Measurements from ENCODE around the gene CPED1.
A peak's percentile ranks its signal among the peaks of the same experiment; 100 is the strongest.

The CPED1 gene

DNA sequence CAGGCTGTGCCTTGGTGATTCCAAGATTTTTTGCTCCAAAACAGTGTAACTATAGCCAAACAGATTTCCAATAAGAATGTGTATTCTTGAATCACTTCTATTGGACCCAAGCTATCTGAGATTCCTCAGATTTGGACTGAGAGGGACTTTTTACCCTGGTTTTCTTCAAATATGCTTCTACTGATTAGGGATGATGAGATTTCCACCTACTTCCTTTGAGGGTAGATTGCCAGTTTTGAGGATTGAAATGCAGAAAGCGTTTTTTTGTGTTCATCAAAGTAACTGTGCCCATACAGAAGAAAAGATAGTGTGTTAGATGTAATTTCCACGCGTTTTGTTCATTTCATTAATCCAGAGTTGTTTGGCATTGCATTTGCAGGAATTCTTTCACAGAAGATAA lies 144.9 kb downstream of the CPED1 start:
- ATAC-seq (ENCODE audit: low read depth) (no peak), DNase-seq (ENCODE audit: low spot score) (no peak)
- no peaks in the 10 kb centered on the region for H3K27me3 ChIP-seq (ENCODE audit: insufficient read depth, poor library complexity, severe bottlenecking)
- peaks cover 5% of the 10 kb centered on the region for H3K4me1 ChIP-seq (ENCODE audit: insufficient read depth, poor library complexity, severe bottlenecking)
- H3K27ac ChIP-seq (ENCODE audit: poor library complexity, severe bottlenecking) = no peak overlapping the region
- no peak overlapping the region for H3K4me3 ChIP-seq (ENCODE audit: severe bottlenecking)
- no peaks in the 10 kb centered on the region for H3K9me3 ChIP-seq (ENCODE audit: severe bottlenecking)
- H3K36me3 ChIP-seq (ENCODE audit: low read depth) = no peaks in the 10 kb centered on the region
- TF ChIP-seq, protein P1, sequence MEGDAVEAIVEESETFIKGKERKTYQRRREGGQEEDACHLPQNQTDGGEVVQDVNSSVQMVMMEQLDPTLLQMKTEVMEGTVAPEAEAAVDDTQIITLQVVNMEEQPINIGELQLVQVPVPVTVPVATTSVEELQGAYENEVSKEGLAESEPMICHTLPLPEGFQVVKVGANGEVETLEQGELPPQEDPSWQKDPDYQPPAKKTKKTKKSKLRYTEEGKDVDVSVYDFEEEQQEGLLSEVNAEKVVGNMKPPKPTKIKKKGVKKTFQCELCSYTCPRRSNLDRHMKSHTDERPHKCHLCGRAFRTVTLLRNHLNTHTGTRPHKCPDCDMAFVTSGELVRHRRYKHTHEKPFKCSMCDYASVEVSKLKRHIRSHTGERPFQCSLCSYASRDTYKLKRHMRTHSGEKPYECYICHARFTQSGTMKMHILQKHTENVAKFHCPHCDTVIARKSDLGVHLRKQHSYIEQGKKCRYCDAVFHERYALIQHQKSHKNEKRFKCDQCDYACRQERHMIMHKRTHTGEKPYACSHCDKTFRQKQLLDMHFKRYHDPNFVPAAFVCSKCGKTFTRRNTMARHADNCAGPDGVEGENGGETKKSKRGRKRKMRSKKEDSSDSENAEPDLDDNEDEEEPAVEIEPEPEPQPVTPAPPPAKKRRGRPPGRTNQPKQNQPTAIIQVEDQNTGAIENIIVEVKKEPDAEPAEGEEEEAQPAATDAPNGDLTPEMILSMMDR (IDR thresholded peaks at IDR 0.05; ENCODE audit: poor library complexity, severe bottlenecking) = no peak

DNA sequence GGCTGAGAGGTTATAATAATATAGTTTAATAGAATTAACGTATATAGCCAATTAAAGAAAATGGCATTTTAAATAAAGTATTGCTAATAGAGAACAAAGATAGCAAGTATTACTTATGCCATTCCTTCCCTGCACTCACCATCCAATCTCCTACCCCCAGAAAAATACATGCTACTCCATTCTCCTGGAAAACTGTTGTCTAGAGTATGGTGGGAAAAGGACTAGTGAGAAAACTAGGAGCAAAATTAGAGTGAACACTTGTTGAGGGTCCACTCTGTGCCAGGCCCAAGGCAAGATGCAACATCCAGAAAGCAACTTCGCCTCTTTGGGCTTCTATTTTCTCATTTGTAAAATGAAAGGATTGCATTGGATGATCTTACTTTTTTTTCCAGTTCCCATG lies 149.1 kb downstream of the CPED1 start:
- H3K4me1 ChIP-seq (ENCODE audit: insufficient read depth, poor library complexity, severe bottlenecking) = peaks cover 10% of the 10 kb centered on the region
- no peaks in the 10 kb centered on the region for H3K36me3 ChIP-seq (ENCODE audit: low read depth)
- H3K4me3 ChIP-seq (ENCODE audit: severe bottlenecking) = no peak overlapping the region
- no peaks in the 10 kb centered on the region for H3K9me3 ChIP-seq (ENCODE audit: severe bottlenecking)
- TF ChIP-seq, protein P1 (IDR thresholded peaks at IDR 0.05; ENCODE audit: poor library complexity, severe bottlenecking) = no peak
- H3K27me3 ChIP-seq (ENCODE audit: insufficient read depth, poor library complexity, severe bottlenecking) = no peaks in the 10 kb centered on the region
- DNase-seq (ENCODE audit: low spot score) (no peak), ATAC-seq (ENCODE audit: low read depth) (no peak)
- H3K27ac ChIP-seq (ENCODE audit: poor library complexity, severe bottlenecking) = no peak overlapping the region

DNA sequence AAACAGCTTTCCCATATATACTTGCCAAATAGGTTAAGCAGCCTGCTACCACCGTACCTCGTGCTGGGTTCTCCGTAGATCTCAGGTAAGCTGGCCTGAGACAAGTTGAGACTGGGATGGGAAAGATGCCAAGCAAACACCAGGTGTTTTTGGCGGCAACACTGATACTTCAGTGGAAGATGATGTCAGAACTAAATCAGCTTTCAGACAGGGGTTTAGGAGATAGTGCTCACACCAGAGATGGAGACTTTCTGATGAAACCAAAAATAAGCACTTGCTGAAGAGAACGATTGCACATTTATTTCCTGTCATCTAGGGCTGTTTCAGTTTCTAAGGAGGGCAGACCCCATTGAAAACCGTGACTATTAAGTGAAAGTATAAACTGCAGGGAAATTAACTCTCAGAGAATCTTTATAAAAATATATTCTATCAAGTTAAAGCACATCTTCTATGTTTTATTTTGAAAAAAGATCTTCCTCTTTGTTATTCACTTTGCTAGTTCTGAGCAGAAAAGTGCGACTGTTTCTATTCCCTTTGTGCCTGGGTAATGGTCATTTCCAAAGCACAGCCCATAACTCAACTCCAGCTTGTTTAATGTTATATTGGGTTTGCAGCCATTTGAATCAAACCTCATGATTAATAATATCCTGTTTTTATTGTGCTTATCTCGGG lies 149.9 kb downstream of the CPED1 start:
- peak; percentile 80 for ATAC-seq (ENCODE audit: low read depth)
- Histone ChIP-seq H3K4me1 (ENCODE audit: insufficient read depth, poor library complexity, severe bottlenecking) (peaks cover 10% of the 10 kb centered on the region), H3K9me3 (ENCODE audit: severe bottlenecking) (no peaks in the 10 kb centered on the region), H3K4me3 (ENCODE audit: severe bottlenecking) (no peak overlapping the region), H3K36me3 (ENCODE audit: low read depth) (no peaks in the 10 kb centered on the region), H3K27ac (ENCODE audit: poor library complexity, severe bottlenecking) (no peak overlapping the region), H3K27me3 (ENCODE audit: insufficient read depth, poor library complexity, severe bottlenecking) (no peaks in the 10 kb centered on the region)
- no peak for DNase-seq (ENCODE audit: low spot score)
- TF ChIP-seq, protein P1 (IDR thresholded peaks at IDR 0.05; ENCODE audit: poor library complexity, severe bottlenecking) = no peak

DNA sequence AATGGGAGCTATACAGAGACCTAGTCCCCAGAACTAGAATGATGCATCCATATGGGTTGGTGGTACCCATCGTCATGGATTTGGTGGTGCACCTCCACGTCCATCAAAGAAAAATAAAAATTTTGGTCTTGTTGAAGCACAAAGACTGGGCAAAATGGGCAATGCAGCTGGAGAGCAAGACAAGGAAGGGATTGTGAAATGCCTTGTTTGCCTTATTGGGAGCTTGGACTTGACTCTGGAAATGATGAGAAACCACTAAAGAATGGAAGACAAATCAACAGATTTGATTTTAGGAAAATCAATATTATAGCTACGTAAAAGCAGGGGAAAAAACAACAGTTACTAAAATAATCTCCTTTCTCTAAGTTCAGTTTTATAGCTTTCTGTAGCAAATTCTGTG lies 150.9 kb downstream of the CPED1 start:
- Histone ChIP-seq H3K4me3 (ENCODE audit: severe bottlenecking) (no peak overlapping the region), H3K9me3 (ENCODE audit: severe bottlenecking) (no peaks in the 10 kb centered on the region), H3K36me3 (ENCODE audit: low read depth) (no peaks in the 10 kb centered on the region), H3K27ac (ENCODE audit: poor library complexity, severe bottlenecking) (no peak overlapping the region), H3K4me1 (ENCODE audit: insufficient read depth, poor library complexity, severe bottlenecking) (peaks cover 10% of the 10 kb centered on the region), H3K27me3 (ENCODE audit: insufficient read depth, poor library complexity, severe bottlenecking) (no peaks in the 10 kb centered on the region)
- DNase-seq (ENCODE audit: low spot score) (no peak), ATAC-seq (ENCODE audit: low read depth) (no peak)
- TF ChIP-seq, protein P1 (IDR thresholded peaks at IDR 0.05; ENCODE audit: poor library complexity, severe bottlenecking) = no peak

DNA sequence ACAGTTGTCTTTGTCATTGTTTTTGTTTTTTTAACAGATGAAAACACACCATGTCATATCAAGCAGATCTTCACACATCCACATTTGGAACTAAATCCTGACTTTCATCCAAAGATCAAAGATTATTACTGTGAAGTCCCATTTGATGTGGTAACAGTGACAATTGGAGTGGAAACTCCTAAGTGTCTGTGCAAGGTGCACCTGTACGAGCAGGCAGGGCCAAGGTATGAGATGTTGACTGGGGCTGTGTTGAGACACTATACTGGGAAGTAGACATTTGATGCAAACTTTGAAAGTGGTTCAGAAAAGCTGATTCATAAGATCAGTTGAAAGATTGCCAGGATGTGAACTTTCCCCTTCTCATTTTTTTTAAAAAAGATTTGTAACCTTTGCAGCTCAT lies 152.3 kb downstream of the CPED1 start:
- DNase-seq (ENCODE audit: low spot score) = no peak
- no peak for ATAC-seq (ENCODE audit: low read depth)

More for the DNA sequence above, 152.3 kb downstream of the CPED1 start:
- Histone ChIP-seq H3K9me3 (ENCODE audit: severe bottlenecking) (no peaks in the 10 kb centered on the region), H3K36me3 (ENCODE audit: low read depth) (no peaks in the 10 kb centered on the region), H3K27ac (ENCODE audit: poor library complexity, severe bottlenecking) (no peak overlapping the region), H3K27me3 (ENCODE audit: insufficient read depth, poor library complexity, severe bottlenecking) (no peaks in the 10 kb centered on the region), H3K4me1 (ENCODE audit: insufficient read depth, poor library complexity, severe bottlenecking) (peaks cover 10% of the 10 kb centered on the region), H3K4me3 (ENCODE audit: severe bottlenecking) (no peak overlapping the region)
- TF ChIP-seq, protein P1 (IDR thresholded peaks at IDR 0.05; ENCODE audit: poor library complexity, severe bottlenecking) = no peak

Measured in RWPE2 (cell line).